NT2/D1 (cell line): ENCODE measurements around the gene MYO15B.
A peak's percentile ranks its signal among the peaks of the same experiment; 100 is the strongest.

Source experiments
- DNase-seq: peaks from one replicate; pipeline ENCODE4 v3.0.0-alpha.2; 2011; ENCODE audit warnings: low read depth, low spot score
- H3K27me3 ChIP-seq: 2 replicates; pipeline ENCODE4 v1.6.0; 2011; ENCODE audit warnings: mild to moderate bottlenecking; ENCODE audit not compliant: insufficient read length, insufficient read depth
- H3K36me3 ChIP-seq: 2 replicates; pipeline ENCODE4 v1.6.1; 2011; ENCODE audit warnings: mild to moderate bottlenecking, low read length, mixed read lengths; ENCODE audit not compliant: insufficient read depth, insufficient read length
- H3K4me1 ChIP-seq: 2 replicates; pipeline ENCODE4 v1.5.1; 2011; ENCODE audit not compliant: insufficient read depth, insufficient read length
- H3K4me3 ChIP-seq: 2 replicates; pipeline ENCODE4 v1.5.1; 2011; ENCODE audit warnings: low read depth; ENCODE audit not compliant: insufficient read length
- H3K9ac ChIP-seq: 2 replicates; pipeline ENCODE4 v1.6.0; 2011; ENCODE audit warnings: low read depth; ENCODE audit not compliant: insufficient read length
- H3K9me3 ChIP-seq: 2 replicates; pipeline ENCODE4 v1.5.1; 2011; ENCODE audit warnings: mild to moderate bottlenecking, low read length; ENCODE audit not compliant: insufficient read depth
- SUZ12 ChIP-seq: IDR thresholded peaks from 2 replicates; pipeline ENCODE4 v1.6.1; 2011; ENCODE audit not compliant: insufficient read length, insufficient read depth; ENCODE audit errors: extremely low read depth
- YY1 ChIP-seq: IDR thresholded peaks from 2 replicates; pipeline ENCODE4 v1.6.1; 2011; ENCODE audit not compliant: insufficient read length, insufficient read depth
- ZNF274 ChIP-seq: IDR thresholded peaks from 2 replicates; pipeline ENCODE4 v1.6.1; 2011; ENCODE audit warnings: mild to moderate bottlenecking, low read depth, low read length

MYO15B gene

GRCh38 chr17:75640556-75641119 is 53.0 kb downstream of the MYO15B start:
- Histone ChIP-seq H3K4me1 (peaks cover 23% of the 10 kb centered on the region), H3K36me3 (peaks cover 70% of the 10 kb centered on the region), H3K27me3 (no peaks in the 10 kb centered on the region), H3K4me3 (no peak overlapping the region), H3K9me3 (no peaks in the 10 kb centered on the region), H3K9ac (no peak overlapping the region)
- DNase-seq = no peak
- TF ChIP-seq ZNF274 (no peak), SUZ12 (no peak), YY1 (no peak)

DNA sequence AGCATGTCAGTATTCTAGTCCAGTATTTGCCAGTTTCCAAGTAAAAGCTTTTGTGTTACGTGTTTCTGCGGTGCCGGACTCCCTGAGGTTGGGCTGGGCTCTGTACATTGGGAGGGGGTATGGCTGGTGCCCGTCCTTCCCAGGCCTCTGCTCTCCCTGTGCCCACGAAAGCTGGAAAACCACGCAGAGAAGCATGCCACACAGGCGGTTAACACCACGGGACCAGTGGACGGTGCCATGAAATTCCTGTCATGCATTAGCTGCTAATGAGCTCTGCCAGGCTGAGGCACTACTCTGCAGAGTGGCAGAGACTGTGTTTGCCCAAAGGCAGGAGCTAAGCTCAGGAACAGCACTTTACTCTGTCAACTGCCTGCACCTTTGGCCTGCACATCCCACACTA is 53.7 kb downstream of the MYO15B start:
- Histone ChIP-seq H3K36me3 (peaks cover 66% of the 10 kb centered on the region), H3K27me3 (no peaks in the 10 kb centered on the region), H3K4me1 (peaks cover 26% of the 10 kb centered on the region), H3K9ac (no peak overlapping the region), H3K4me3 (no peak overlapping the region), H3K9me3 (no peaks in the 10 kb centered on the region)
- TF ChIP-seq SUZ12 = no peak
- no peak for TF ChIP-seq YY1
- TF ChIP-seq ZNF274 = no peak
- no peak for DNase-seq

DNA sequence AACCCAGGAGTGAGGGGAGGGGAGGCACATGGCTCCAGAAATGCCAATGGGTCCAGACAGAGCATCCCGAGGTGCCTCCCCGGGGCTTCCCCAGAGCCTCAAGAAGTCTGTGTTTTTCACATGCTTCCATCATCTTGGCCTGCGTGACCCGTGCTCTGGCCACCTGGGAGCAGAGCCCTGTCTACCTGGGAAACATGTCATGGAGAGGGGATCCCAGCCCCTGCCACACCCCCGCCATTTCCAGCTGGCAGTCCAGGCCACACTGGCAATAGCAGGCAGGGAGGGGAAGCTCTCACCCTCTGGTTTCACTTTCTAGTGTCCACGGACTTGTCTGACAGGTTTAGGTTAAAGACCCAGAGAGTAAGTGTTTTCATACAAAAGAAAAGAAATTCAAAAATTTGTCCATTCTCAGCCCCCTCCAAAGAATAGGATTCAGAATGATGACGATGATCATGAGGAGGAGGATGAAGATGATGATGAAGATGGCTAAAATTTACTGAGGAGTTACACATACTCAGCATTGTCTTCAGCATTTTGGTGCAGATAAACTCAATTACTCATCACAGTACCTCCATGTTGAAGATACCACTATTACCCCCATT is 54.7 kb downstream of the MYO15B start:
- peaks cover 23% of the 10 kb centered on the region for H3K4me1 ChIP-seq
- no peaks in the 10 kb centered on the region for H3K9me3 ChIP-seq
- no peak for DNase-seq
- H3K9ac ChIP-seq = no peak overlapping the region
- H3K27me3 ChIP-seq = no peaks in the 10 kb centered on the region
- TF ChIP-seq ZNF274 (no peak), YY1 (no peak), SUZ12 (no peak)
- peaks cover 65% of the 10 kb centered on the region for H3K36me3 ChIP-seq
- no peak overlapping the region for H3K4me3 ChIP-seq

DNA sequence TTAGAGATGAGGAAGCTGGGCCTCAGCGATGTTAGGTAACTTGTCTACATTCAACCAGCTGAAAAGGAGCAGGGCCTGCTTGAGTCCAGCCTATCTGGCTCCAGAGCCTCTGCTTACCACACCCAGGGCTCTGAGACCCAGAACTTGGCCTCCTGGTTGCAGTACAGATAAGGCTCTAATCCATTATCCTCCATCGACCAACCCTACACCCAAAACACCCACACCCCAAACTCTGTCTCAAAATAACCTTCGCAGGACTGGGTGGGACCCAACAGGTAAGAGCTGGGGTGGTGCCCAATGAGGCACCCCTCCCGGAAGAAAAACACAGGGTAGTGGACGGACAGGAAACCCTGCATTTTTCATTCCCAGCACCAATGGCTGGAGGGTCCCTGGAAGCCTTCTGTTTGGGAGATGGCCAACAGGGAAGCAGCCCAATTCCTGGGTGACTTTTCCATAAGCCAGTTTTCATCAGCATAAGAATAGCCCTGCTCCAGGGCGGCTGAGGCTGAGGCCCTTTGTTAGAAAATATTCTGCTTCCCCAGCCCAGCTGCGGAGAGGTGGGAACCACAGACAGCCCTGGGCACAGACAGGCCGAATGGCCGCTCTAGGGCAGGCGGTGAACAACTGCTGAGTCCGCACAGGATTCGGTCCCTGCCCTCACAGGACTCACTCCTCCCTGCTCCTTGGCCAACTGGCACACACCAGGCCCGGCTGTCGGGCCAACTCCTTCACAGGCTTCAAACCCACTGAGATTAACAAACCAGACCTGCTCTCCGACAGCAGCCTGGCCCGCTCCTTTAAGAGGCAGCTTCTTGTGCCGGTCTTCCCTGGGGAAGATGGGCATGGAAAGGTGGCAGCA is 55.4 kb downstream of the MYO15B start:
- Histone ChIP-seq H3K27me3 (no peaks in the 10 kb centered on the region), H3K36me3 (peaks cover 62% of the 10 kb centered on the region), H3K4me1 (peaks cover 23% of the 10 kb centered on the region), H3K9me3 (no peaks in the 10 kb centered on the region), H3K9ac (peak overlapping the region; percentile 44), H3K4me3 (no peak overlapping the region)
- TF ChIP-seq SUZ12 = no peak
- no peak for TF ChIP-seq YY1
- no peak for TF ChIP-seq ZNF274
- peak; percentile 42 for DNase-seq

DNA sequence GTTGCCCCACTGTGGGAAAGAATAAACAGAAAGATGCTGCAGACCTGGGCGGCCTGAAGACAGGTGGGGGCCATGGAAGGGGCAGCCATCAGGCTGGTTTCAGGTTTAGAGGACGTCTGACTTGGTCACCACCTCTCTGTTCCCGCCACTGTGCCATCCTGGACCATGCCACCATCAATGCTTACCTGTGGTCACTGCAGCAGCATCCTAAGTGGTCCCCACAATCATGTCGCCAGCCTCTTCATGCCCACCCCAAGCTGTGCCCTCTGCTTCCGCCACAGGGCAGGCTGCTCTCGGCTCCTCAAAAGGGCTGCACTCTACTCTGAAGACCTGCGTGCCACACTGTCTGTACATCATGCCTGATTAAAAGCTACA is 56.0 kb downstream of the MYO15B start:
- TF ChIP-seq ZNF274 (no peak), SUZ12 (no peak), YY1 (no peak)
- no peak for DNase-seq
- Histone ChIP-seq H3K9ac (peak overlapping the region; percentile 44), H3K27me3 (no peaks in the 10 kb centered on the region), H3K9me3 (no peaks in the 10 kb centered on the region), H3K4me3 (no peak overlapping the region), H3K36me3 (peaks cover 63% of the 10 kb centered on the region), H3K4me1 (peaks cover 23% of the 10 kb centered on the region)

GRCh38 chr17:75645501-75645888 is 57.9 kb downstream of the MYO15B start:
- Histone ChIP-seq H3K9me3 (no peaks in the 10 kb centered on the region), H3K4me1 (peaks cover 23% of the 10 kb centered on the region), H3K36me3 (peaks cover 64% of the 10 kb centered on the region), H3K4me3 (no peak overlapping the region), H3K9ac (no peak overlapping the region), H3K27me3 (no peaks in the 10 kb centered on the region)
- TF ChIP-seq SUZ12 = no peak
- no peak for DNase-seq

DNA sequence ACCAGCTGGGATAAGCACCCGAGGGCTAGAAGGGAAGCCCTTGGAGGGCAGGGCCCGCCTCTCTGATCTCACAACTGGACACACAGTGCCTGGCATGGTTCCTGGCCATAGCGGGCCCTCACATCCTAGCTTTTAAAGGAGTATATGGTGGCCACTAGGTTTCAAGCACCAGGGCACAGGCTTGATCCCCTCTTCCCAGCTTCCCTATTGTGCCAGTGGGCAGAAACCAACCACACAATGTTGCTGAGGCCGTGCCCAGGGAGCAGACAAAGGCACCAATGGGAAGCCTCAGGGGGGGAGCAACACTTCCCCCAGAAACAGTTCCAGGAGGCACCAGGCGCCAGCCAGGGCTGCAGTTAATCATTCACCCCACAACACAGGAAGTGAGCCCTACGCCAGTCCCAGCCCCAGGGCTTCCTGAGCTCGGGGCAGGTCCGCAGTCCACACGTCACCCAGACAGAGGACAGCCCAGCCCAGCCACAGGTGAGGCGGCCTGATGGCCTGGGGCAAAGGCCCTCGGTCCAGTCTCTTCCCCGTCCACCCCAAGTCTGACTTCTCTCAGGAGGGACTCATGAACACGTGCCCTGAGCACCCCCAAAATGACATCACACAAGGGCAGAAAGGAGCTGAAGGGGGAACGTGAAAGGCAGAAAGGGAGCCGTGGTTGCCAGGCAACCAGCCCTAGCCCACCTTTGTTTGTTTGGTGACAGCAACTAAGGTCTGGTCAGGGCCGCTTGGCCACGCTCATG is 58.5 kb downstream of the MYO15B start:
- H3K27me3 ChIP-seq = no peaks in the 10 kb centered on the region
- peaks cover 64% of the 10 kb centered on the region for H3K36me3 ChIP-seq
- DNase-seq = no peak
- no peak overlapping the region for H3K4me3 ChIP-seq
- no peak overlapping the region for H3K9ac ChIP-seq
- H3K4me1 ChIP-seq = peaks cover 23% of the 10 kb centered on the region
- TF ChIP-seq YY1 = no peak
- no peak for TF ChIP-seq ZNF274
- no peak for TF ChIP-seq SUZ12
- H3K9me3 ChIP-seq = no peaks in the 10 kb centered on the region
